Heart right ventricle (tissue), 16 donors: ENCODE results near the gene STUM. TPM values are rescaled to one million over a fixed set of nuclear protein-coding genes. Genes with fewer than 3 reads are reported as not detected.
A peak's percentile ranks its signal among the peaks of the same experiment; 100 is the strongest.

Source experiments
- ATAC-seq, 8 donors: fragments of 200-7000 bp; cut with Tn5 transposase; one replicate each; pipeline ENCODE4 v1.9.1; 2020; ENCODE audit warnings: mild to moderate bottlenecking in 8 of 8, moderate library complexity in 8 of 8, moderate number of reproducible peaks in 1 of 8
- DNase-seq, 2 donors: peaks; one replicate each; pipeline ENCODE4 v3.0.0-alpha.2; 2020
- H3K27ac ChIP-seq, 10 donors: fragments of 200-600 bp; sonication (generic) in 2 of 10; one replicate each; pipeline versions ENCODE4 v1.5.0 to v1.8.0; 2020 to 2022; ENCODE audit warnings: mild to moderate bottlenecking in 3 of 10
- H3K27me3 ChIP-seq, 7 donors: fragments of 200-600 bp; one replicate each; pipeline ENCODE4 v1.8.0; 2021 to 2022; ENCODE audit warnings: mild to moderate bottlenecking in 2 of 7
- H3K36me3 ChIP-seq, 9 donors: fragments of 200-600 bp; sonication (generic) in 1 of 9; one replicate each; pipeline versions ENCODE4 v1.5.0 to v1.8.0; 2020 to 2022; ENCODE audit warnings: mild to moderate bottlenecking in 2 of 9
- H3K4me1 ChIP-seq, 9 donors: fragments of 200-600 bp; sonication (generic) in 1 of 9; one replicate each; pipeline versions ENCODE4 v1.5.0 to v1.8.0; 2020 to 2022; ENCODE audit warnings: mild to moderate bottlenecking in 4 of 9
- H3K4me3 ChIP-seq, 10 donors: fragments of 200-600 bp; sonication (generic) in 2 of 10; one replicate each; pipeline versions ENCODE4 v1.5.0 to v1.8.0; 2020 to 2022; ENCODE audit warnings: mild to moderate bottlenecking in 7 of 10, moderate library complexity in 2 of 10
- H3K9me3 ChIP-seq, 11 donors: fragments of 200-600 bp in 10 of 11; sonication (generic) in 2 of 11; one replicate each; pipeline versions ENCODE4 v1.5.0 to v1.8.0; 2013 to 2022; ENCODE audit warnings: mild to moderate bottlenecking in 2 of 11, control low read depth in 1 of 11, moderate library complexity in 1 of 11
- CTCF ChIP-seq, 9 donors: fragments of 200-600 bp; sonication (generic) in 2 of 9; IDR thresholded peaks; one replicate each; pipeline versions ENCODE4 v1.5.0 to v1.8.0; 2021 to 2022; ENCODE audit warnings: antibody characterized with exemption in 9 of 9, mild to moderate bottlenecking in 5 of 9, moderate library complexity in 1 of 9
- WGBS, 2 donors: extraction: QIAGEN DNeasy Blood & Tissue Kit; methylation state at CpG; one replicate each; pipeline ENCODE4 v1.1.7; 2013; ENCODE audit warnings: inconsistent platforms in 1 of 2; 5-methylcytosine and 5-hydroxymethylcytosine counted together
- intact Hi-C, 10 donors: fragments of 100-400 bp; cut with DNase I; formaldehyde crosslinking; loops; one replicate each; pipeline versions ENCODE4 v1.11.1 to v1.14.2; 2022
- polyA plus RNA-seq, 2 donors: library from polyadenylated mRNA; stranded (reverse); fragments of 200-250 nt; gene quantifications; one replicate each; pipeline ENCODE4 v1.2.3, GENCODE V29; 2013
- total RNA-seq, 10 donors: library from RNA; stranded (reverse); fragmentation: NEBNext Ultra II Directional in 3 of 10; extraction: Animal tissue kit (Norgen Biotek cat#: 25700) in 3 of 10; gene quantifications; one replicate each; pipeline versions ENCODE4 v1.2.1 to v1.2.4, GENCODE V29; 2021 to 2023
- donor health status: Arrhythmogenic right ventricular cardiomyopathy.
- donor health status: ischemic (EF 13 %, LVEDD 7.1; RV severe dilation, severe dysfunction).
- donor health status: healthy with polysubstance abuse.
- donor health status: DM: no; HTN: yes; CAD: no.
- donor health status: DM: no; HTN: no; CAD: no.
- donor health status: ischemic (EF 25% LVEDD 6.9; RV normal size, moderate dysfunction).
- donor health status: ischemic (EF 25% LVEDD 5.7; RV mildly dilated, moderate dysfunction).
- donor health status: healthy.
- donor health status: DM: yes; HTN: yes; CAD: no.
- donor health status: Ischemic cardiomyopathy.
- donor health status: ischemic (EF 35%, LVEDD 5.7; RV mildly dilated, moderate dysfunction).
- donor health status: nonischemic (EF 11% LVEDD 7.7; RV severe dilation, severe dysfunction).
- donor health status: DM: yes; HTN: yes; CAD: no.
- donor health status: PGD.
- donor health status: ischemic (EF 29% LVEDD 5.4; RV normal size, mild dysfunction).
- donor health status: nonischemic (EF 23%, LVEDD 6.1; RV moderate dilation, normal function).

Gene STUM
- total and polyA plus RNA-seq, 12 donors, result 0.36 to 2.8 (median 0.94) TPM

- Histone ChIP-seq H3K4me3 (no peak overlapping the region), H3K9me3 (no peaks in the 10 kb centered on the region), H3K4me1 (peaks cover 0 to 7% (median 0%) of the 10 kb centered on the region in 9 donors), H3K27ac (no peak overlapping the region), H3K27me3 (no peaks in the 10 kb centered on the region), H3K36me3 (no peaks in the 10 kb centered on the region)
- WGBS, 2 donors, result 77 to 78% methylated on average over 6 of the region's 6 CpGs
- intact Hi-C loops, result no loop called here
- no peak for TF ChIP-seq CTCF (IDR thresholded peaks at IDR 0.05)
- DNase-seq, result no peak
- peak in 1 of 8 donors; percentile 25 for ATAC-seq
Measured at GRCh38 chr1:226580625-226581270, 32.2 kb downstream of the STUM start.

DNA sequence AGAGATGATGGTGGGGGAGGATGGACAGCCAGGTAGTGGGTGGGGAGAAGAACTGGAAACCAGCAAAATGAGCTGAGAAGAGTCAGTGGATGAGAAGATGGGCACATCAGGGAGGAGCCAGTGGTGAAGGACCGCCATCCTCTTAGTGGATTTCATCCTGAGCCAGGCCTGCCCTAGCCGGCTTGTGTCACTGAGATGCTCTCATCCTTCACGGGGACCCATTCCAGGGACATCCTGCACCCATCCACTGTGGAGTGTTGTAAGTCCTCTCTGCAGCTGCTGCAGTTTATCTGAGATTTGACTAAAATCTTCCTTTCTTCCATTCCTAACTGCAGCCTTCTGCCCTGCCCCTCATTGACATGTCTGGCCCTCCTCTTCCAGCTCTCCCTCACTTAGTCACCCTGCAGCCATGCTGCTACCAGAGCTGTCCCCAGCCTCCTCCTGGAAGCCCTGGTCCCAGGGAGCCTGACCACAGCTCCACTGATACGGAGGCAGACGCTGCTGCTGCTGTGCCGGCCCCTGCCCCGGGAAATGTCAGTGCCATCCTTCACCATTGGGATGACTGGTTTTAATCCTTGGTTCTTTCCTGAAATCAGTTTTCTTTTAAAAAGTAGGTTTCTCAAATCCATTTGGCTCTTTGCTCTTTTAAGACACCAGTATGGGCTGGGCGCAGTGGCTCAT lies 33.2 kb downstream of the STUM start:
- WGBS, 2 donors, result 97 to 99% methylated on average over 8 of the region's 8 CpGs
- H3K4me1 ChIP-seq, result peaks cover 0 to 4% (median 0%) of the 10 kb centered on the region in 9 donors
- no peaks in the 10 kb centered on the region for H3K27me3 ChIP-seq
- ATAC-seq (peak in 1 of 8 donors; percentile 46), DNase-seq (no peak)
- no peak overlapping the region for H3K4me3 ChIP-seq
- TF ChIP-seq CTCF (IDR thresholded peaks at IDR 0.05), result no peak
- no peak overlapping the region for H3K27ac ChIP-seq
- no peaks in the 10 kb centered on the region for H3K36me3 ChIP-seq
- H3K9me3 ChIP-seq, result no peaks in the 10 kb centered on the region
- intact Hi-C loops, result no loop called here

- no peak for TF ChIP-seq CTCF (IDR thresholded peaks at IDR 0.05)
Measured at GRCh38 chr1:226582966-226583365, 34.4 kb downstream of the STUM start.

DNA sequence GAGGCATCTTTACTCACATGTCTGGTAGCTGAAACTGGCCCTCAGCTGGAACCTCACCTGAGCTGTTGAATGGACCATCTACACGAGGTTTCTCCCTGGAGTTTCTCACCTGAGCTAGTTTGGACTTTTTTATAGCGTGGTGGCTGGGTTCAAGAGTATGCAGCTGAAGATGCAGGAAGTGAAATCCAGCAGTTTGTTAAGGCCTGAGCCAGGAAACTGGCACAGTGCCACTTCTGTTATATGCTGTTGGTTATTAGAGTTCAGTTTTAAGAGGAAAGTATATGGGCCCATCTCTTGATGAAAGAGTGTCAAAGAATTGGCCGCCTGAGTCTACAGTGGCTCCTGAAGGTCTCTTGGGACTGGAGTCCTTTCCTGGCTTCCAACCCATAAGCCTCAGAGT lies 35.6 kb downstream of the STUM start:
- intact Hi-C loops, result no loop called here
- Histone ChIP-seq H3K9me3 (no peaks in the 10 kb centered on the region), H3K27ac (no peak overlapping the region), H3K27me3 (no peaks in the 10 kb centered on the region), H3K36me3 (no peaks in the 10 kb centered on the region), H3K4me3 (no peak overlapping the region), H3K4me1 (peaks cover 0 to 19% (median 0%) of the 10 kb centered on the region in 9 donors)
- ATAC-seq (no peak), DNase-seq (no peak)
- TF ChIP-seq CTCF (IDR thresholded peaks at IDR 0.05), result no peak
- 68 to 74% methylated on average over 3 of the region's 3 CpGs for WGBS, 2 donors

More at GRCh38 chr1:226582966-226583365, 34.4 kb downstream of the STUM start:
- no peak for DNase-seq
- intact Hi-C loops, result no loop called here
- ATAC-seq, result no peak
- Histone ChIP-seq H3K27me3 (no peaks in the 10 kb centered on the region), H3K4me3 (no peak overlapping the region), H3K27ac (no peak overlapping the region), H3K36me3 (no peaks in the 10 kb centered on the region), H3K9me3 (no peaks in the 10 kb centered on the region), H3K4me1 (peaks cover 0 to 7% (median 0%) of the 10 kb centered on the region in 9 donors)
- 93 to 97% methylated on average over 3 of the region's 3 CpGs for WGBS, 2 donors
